GM13976 (cell line): ENCODE data around the gene CBFA2T3.
A peak's percentile ranks its signal among the peaks of the same experiment; 100 is the strongest.
"Not testable (repeated sequence)": the region's sequence is repeated elsewhere in the genome, so short reads cannot be mapped to it uniquely, and the experiment has no call there.

Experiments used
- DNase-seq: peaks from one replicate; pipeline ENCODE4 v3.0.0; 2012; ENCODE audit warnings: low spot score
- CTCF ChIP-seq: IDR thresholded peaks from 2 replicates; pipeline ENCODE4 v1.5.1; 2012; ENCODE audit warnings: borderline replicate concordance, mild to moderate bottlenecking; ENCODE audit not compliant: insufficient read depth; ENCODE audit errors: extremely low read depth, missing control alignments, control extremely low read depth
- in situ Hi-C: fragments of 300-500 bp; cut with MboI; formaldehyde crosslinking; loops from one replicate; pipeline ENCODE4 v1.12.0; 2022; ENCODE audit warnings: low sequenced_read_pairs, mixed read lengths, inconsistent platforms; ENCODE audit not compliant: unreplicated experiment

CBFA2T3 gene

DNA sequence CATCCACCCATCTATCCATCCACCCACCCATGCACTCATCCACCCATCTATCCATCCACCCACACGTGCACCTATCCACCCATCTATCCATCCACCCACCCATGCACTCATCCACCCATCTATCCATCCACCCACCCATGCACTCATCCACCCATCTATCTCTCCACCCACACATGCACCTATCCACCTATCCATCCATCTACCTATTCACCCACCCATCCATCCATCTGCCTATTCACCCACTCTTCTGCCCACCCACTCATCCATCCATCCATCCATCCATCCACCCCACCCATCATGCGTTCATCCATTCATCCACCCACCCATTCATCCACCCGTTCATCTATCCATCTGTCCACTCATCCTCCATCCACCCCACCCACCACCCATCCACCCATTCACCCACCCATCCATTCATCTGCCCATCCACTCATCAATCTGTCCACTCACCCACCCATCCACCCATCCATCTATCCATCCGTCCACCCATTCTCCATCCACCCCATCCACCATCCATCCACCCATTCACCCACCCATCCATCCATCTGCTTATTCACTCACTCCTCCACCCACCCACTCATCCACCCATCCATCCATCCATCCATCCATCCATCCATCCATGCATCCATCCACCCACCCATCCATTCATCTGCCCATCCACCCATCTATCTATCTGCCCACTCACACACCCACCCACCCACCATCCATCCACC lies 35.1 kb upstream of the CBFA2T3 start:
- DNase-seq, result no peak
- no peak for TF ChIP-seq CTCF
- in situ Hi-C loops, result no loop called here

- no peak for DNase-seq
- in situ Hi-C loops, result no loop called here
- no peak for TF ChIP-seq CTCF
These were observed 33.4 kb upstream of the CBFA2T3 start for GRCh38 chr16:89010210-89010925.

DNA sequence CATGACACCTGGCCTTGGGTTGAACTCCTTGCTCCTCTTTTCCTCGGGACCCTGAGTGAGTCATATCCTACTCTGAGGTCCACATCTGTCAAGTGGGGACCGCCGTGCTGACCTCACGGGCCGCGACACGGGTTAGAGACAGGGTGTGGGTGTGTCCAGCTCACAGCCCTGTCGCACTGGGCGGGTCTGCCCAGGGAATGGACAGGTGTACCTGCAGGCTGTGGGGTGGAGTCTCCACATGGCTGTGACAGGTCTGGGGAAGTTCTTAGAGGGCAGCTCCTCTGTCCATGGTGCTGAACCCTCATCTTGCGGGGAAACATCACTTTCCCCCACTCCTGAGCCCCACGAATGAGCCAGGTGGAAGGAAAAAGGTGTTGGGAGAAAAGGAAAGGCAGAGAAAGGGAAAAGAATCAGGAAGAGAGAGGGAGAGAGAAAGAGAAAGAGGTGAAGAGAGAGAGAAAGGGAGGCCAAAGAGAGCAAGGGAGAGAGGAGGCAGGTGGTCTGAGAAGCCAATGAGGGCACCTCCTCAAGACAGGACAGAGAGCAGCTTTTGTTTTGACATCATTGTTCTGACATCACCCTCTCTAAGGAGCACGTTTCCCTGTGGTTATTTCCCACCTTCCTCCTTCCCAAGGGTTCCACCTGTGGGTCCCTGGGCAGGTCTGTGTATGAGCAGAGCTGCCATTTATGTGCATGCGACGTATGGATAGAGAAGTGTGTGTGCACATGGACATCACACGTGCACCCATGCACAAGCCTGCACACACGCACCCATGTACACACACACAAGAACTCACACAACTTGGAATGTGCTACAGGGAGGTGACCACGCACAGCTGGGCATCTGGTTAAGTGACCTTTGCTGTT lies 32.6 kb upstream of the CBFA2T3 start:
- DNase-seq, result peak; percentile 73
- no peak for TF ChIP-seq CTCF
- in situ Hi-C loops, result no loop called here

- in situ Hi-C loops, DNase-seq: not testable (repeated sequence)
These were observed 31.8 kb upstream of the CBFA2T3 start for GRCh38 chr16:89008796-89009195.

DNA sequence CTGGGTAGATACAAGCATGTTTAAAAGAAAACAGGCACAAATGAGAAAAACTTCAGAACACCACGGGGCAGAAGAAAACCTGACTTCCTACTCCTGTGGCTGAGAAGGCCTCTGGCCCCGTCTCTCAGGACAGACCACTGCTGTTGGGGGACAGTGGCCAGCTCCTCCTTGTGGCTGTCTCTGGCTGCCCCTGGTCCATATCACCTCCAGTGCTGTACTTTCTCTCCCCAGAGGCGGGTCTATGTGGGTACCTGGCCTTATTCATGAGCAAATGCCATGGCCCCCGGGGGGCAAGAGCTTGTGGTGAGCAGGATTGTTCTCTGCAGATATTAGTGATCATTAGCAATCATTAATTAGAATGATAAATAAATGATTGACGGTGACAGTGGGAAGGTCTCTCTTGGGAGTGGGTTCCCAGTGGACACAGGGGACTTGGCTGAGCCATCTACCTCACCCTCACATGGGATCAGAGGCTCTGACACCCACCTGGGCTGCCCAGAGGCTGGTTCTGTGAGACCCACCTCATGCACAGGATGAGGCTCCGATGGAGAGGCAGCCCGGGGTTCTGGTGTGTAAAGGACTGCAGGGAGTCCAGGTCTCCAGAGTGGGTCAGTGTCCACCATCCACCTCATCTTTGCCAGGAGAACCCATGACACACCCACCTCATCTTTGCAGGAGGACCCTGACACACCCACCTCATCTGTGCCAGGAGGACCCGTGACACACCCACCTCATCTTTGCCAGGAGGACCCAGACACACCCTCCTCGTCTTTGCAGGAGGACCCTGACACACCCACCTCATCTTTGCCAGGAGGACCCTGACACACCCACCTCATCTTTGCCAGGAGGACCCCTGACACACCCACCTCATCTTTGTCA lies 30.6 kb upstream of the CBFA2T3 start:
- no peak for TF ChIP-seq CTCF
- no peak for DNase-seq
- in situ Hi-C loops, result no loop called here

DNA sequence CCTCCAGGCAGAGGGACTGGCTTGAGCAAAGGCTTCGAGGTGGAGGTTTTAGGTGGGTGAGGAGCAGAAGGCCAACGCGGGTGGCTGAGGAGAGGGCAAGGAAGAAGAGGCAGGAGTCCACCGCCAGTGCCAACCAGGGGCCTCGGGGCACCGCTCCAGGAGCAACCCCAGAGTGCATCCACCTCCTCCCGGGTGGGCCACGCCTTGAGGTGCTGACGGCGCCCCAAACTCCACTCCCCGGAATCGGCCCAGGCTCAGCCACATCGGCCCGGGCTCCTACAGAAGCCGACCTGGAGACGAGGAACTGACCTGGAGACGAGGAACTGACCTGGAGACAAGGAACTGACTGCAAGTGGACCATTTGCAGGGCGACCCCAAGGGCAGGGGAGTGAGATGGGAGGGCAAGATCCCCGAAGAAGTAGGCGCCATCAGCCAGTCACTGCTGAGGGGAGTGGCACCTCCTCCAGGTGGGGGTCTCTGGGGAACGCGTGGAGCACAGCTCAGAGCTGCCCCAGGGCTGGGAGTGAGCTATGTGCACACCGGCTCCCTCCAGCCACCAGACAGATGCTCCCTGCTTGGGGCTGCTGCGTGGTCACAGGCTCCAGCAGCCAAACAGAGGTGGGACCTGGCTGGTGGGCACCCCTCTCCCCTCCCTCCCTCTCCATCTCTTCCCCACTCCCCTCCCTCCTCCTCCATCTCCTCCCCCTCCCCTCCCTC lies 29.2 kb upstream of the CBFA2T3 start:
- in situ Hi-C loops, result no loop called here
- no peak for TF ChIP-seq CTCF
- no peak for DNase-seq
